LHCN-M2 (cell line): ENCODE results near the gene TMEM243. TPM values are rescaled to one million over a fixed set of nuclear protein-coding genes. Genes with fewer than 3 reads are reported as not detected.
"Not testable (repeated sequence)": the region's sequence is repeated elsewhere in the genome, so short reads cannot be mapped to it uniquely, and the experiment has no call there.

ENCODE experiments used
- DNase-seq: peaks from one replicate; pipeline ENCODE4 v3.0.0-alpha.2; 2012; ENCODE audit warnings: low read depth
- total RNA-seq: library from RNA; depleted of rRNA; stranded (reverse); fragments of >200 nt; gene quantifications from 2 replicates; pipeline ENCODE4 v1.2.3, GENCODE V29; 2014

TMEM243 gene
- total RNA-seq, 1 experiment from 2014 or later, result 39.0 TPM

DNA sequence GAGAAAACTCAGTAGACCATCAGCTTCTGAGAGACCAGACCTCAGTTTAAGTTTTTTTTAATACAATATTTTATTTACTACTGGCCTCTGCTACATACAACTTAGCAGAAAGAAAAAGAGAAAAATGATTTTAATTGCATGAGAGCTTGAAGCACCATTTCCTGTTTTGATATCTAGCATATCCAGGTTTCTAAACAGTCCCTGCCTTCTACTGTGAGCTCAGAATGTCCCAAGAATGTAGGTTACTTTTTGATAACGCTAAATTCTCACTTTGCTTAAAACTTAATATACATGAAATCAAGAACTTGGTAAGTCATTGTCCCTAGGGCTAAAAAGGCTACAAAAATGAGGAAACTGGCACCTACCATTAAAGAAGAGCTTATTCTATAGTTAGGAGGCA lies 7.0 kb downstream of the TMEM243 start:
- DNase-seq, result no peak

DNA sequence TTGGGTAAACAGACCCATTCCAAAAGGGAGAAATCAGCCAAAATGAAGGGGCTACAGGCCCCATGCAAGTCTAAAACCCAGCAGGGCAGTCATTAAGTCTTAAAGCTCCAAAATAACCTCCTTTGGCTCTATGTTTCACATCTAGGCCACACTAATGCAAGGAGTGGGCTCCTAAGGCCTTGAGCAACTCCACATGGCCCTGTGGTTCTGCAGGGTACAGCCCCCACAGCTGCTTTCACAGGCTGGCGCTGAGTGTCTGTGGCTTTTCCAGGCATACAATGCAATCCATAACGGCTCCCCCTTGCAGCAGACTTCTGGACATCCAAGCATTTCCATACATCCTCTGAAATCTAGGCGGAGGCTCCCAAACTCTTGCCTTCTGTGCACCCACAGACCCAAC lies 9.0 kb downstream of the TMEM243 start:
- DNase-seq, result no peak

- no peak for DNase-seq
Observed at GRCh38 chr7:87209295-87209924, 10.1 kb downstream of the TMEM243 start.

GRCh38 chr7:87206361-87206760 lies 13.2 kb downstream of the TMEM243 start:
- DNase-seq, result no peak

DNA sequence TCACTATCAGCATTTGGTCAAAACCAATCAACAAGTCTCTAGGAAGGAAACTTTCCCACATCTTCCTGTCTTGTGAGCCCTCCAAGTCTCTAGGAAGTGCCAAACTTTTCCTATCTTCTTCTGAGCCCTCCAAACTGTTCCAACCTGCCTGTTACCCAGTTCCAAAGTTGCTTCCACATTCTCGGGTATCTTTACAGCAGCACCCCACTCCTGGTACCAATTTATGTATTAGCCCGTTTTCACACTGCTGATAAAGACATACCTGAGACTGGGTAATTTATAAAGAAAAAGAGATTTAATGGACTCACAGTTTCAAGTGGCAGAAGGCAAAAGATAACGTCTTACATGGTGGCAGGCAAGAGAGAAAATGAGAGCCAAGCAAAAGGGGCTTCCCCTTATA lies 13.8 kb downstream of the TMEM243 start:
- not testable (repeated sequence) for DNase-seq

DNA sequence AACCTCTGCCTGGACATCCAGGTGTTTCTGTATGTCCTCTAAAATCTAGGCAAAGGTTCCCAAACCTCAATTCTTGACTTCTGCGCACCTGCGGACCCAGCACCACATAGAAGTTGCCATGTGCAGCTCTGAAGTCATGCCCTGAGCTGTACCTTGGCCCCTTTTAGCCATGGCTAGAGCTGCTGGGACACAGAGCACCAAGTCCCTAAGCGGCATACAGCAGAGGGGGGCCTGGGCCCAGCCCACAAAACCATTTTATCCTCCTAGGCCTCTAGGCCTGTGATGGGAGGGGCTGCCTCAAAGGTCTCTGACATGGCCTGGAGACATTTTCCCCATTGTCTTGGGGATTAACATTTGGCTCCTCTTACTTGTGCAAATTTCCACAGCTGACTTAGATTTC lies 14.6 kb downstream of the TMEM243 start:
- no peak for DNase-seq

DNA sequence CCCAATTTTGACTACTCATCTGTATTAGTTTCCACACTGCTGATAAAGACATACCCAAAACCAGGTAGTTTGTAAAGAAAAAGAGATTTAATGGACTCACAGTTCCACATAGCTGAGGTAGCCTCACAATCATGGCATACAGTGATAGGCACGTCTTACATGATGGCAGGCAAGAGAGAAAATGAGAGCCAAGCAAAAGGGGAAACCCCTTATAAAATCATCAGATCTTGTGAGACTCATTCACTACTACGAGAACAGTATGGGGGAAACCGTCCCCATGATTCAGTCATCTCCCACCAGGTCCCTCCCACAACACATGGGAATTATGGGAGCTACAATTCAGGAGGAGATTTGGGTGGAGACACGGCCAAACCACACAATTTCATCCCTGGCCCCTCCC lies 15.6 kb downstream of the TMEM243 start:
- DNase-seq, result not testable (repeated sequence)

DNA sequence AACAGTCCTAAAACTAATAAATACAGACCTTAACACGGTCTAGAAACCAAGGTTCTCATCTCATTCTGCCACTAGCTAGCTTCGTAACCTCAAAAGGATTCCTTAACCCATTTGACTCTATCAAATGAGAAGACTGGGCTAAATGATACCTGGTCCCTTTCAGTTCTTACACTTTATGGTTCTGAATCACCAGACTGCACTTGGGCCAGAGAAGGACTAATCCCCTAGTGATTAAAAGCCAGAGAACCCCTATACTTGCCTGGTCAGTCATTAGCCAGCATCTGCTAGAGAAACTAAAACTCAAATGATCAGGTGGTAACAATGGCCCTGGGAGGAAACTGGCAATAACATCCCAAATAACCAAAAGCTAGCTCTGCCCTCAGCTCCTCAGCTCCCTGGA lies 16.8 kb downstream of the TMEM243 start:
- DNase-seq, result no peak

DNA sequence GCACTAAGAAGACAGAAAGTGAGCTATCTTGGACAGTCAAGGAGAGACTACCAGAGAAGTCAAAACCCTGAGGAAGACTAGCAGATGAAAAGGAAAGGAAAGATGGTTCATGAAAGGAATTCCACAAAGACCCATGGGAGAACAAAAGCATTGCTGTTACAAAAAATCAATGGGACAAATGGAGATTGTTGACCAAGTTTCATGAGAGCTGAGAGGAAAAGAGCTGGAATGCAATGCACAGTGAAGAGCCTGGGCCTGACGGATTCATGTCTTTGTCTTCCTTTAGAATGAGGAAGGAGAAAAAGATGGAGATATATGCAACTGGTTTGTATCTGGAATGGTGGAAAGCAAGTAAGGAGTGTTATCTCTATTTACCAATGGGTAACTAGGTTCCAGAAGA lies 17.3 kb downstream of the TMEM243 start:
- no peak for DNase-seq

GRCh38 chr7:87199700-87200450 lies 19.7 kb downstream of the TMEM243 start:
- DNase-seq, result no peak

GRCh38 chr7:87199241-87199640 lies 20.3 kb downstream of the TMEM243 start:
- DNase-seq, result no peak

- DNase-seq, result no peak
Observed at GRCh38 chr7:87193912-87194311, 25.6 kb downstream of the TMEM243 start.

DNA sequence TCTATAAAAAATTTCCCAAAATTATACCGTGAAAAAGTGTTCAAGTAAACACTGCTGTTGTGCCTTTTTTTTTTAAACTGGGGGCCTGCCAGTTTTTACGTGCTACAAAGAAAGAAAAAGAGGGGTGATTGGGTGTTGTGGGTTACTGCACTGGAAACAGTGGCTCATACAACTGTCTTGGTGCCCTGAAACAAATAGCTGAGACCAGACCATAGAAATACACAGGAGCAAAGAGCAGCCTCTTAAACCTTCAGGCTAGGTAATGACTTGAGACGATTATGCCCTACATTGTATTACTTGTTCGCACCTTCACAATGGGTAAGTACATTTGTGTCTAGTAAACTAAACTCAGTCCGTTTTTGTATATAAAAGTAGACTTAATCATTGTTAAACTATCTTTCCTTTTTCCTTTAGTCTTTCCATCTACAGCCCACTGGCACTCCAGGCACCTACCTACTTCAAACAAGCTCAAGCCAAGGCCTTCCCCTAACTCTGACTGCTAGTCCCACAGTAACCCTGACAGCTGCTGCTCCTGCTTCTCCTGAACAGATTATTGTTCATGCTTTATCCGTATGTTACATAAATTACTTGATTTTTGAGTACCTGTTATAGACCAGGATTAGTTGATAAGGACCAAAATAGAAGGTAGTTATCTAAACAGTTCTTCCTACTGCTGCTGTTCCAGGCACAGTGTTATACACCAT lies 26.6 kb downstream of the TMEM243 start:
- DNase-seq, result no peak

GRCh38 chr7:87190783-87191182 lies 28.7 kb downstream of the TMEM243 start:
- no peak for DNase-seq

DNA sequence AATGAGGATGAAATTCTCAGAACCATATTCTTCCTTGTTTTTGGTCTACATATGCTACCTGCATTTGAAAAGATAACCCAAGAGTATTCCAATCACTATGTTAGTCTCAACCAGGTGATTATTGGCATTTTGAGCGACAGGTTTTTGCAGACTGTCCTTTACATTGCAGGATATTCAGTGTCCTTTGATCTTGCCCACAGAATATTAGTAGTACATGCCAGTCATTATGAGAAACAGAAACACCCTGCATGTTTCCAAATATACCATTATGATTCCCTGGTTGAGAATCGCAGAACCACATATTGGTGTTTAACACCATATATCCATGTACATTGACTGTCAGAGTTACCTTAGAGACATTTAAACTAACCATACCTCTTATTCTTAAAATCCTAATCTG lies 30.6 kb downstream of the TMEM243 start:
- no peak for DNase-seq

- DNase-seq, result no peak
Observed at GRCh38 chr7:87187120-87187519, 32.4 kb downstream of the TMEM243 start.

- DNase-seq, result no peak
Observed at GRCh38 chr7:87179180-87179579, 40.4 kb downstream of the TMEM243 start.

DNA sequence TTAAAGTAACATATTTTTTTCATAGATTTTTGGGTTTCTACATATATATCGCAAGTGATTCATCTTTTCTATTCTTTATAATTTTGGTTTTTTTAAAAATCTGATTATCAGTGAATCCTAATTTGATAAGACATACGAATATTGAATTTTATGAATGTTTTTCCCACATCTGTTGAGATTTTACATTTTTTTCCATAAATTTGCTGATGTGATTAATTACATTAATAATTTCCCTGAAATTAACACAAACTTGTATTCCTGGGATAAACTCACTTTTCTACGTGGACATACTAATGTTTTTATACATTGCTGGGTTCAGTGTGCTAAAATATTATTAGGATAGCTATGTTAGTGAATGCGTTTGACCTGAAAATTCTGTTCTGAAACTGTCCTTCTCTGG lies 41.2 kb downstream of the TMEM243 start:
- no peak for DNase-seq

GRCh38 chr7:87173471-87173870 lies 46.1 kb downstream of the TMEM243 start:
- no peak for DNase-seq

DNA sequence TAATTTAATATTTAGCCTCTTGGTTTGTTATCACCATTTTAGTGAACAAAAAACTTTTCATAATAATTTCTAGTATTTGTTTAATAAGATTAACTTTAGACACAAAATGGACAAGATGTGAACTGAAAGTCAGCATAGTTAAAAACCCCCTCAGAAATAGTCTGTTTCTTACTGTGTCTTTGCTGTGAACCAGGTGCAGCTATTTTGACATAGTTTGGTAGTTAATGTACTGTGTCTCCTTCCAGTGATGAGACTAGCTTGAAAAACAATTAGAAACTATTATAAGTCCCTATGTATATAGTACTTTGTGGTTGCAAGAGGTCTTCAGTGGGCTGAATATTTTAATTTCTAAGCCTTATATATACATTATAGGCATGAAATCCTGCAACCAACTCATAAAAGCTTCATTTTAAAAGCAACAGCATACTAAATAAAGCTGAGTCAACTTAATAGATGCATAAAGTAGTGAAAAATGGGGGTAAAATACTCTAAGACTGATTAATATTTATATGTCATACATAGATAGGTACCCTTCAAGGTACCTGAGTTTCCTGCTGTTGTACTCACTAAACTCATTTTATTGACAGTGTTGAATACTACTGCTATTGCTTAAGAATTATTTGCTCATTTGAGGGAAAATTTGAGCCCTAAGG lies 48.1 kb downstream of the TMEM243 start:
- DNase-seq, result no peak

DNA sequence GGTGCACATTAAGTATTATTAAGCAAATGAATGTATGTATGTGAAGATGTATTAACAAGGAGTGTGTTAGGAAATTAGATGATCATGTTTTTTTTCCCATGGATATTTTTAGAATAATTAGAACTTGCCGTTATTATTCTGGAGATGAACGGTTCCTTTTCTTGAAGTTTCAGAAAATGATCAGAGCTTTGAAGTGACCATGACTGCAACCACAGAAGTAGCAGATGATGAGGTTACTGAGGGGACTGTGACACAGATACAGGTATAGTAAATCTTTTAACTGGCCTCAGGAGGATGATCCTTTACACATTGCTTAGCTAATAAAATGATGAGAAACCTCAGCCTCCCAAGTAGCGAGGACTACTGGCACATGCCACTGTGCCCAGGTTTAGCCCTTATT lies 48.7 kb downstream of the TMEM243 start:
- DNase-seq, result no peak

DNA sequence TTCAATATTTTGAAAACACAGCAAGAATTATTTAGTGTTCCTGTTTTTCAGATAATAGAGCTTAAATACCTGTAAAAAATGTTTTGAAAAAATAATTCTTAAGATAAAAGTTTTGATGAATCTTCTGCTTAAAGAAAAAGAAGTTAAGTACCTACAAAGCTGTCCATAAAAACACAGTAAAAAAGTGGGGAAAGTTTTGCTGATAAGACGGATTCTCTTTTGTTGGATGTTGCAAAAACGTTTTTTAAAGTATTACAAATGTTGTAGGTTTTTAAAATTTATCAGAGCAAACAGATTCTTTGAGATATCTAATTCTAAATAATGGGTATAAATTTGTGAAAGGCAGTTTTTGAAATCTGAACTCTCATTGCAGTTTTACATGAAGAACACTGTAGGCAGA lies 55.1 kb downstream of the TMEM243 start:
- no peak for DNase-seq
